BE2C (cell line): ENCODE results near the gene CCDC187.

ENCODE experiments used
- DNase-seq: peaks from one replicate; pipeline ENCODE4 v3.0.0-alpha.2; 2020
- H3K27me3 ChIP-seq: fragments of 250-450 bp; sonication (Bioruptor Pico); 2 replicates; pipeline ENCODE4 v1.5.1; 2020; ENCODE audit warnings: mild to moderate bottlenecking
- H3K36me3 ChIP-seq: fragments of 250-450 bp; sonication (Bioruptor Pico); 2 replicates; pipeline ENCODE4 v1.5.1; 2020; ENCODE audit warnings: mild to moderate bottlenecking
- H3K4me1 ChIP-seq: fragments of 250-450 bp; sonication (Bioruptor Pico); 2 replicates; pipeline ENCODE4 v1.5.1; 2020
- H3K4me3 ChIP-seq: 2 replicates; pipeline ENCODE4 v1.5.1; 2011; ENCODE audit warnings: low read depth, low read length
- H3K9me3 ChIP-seq: fragments of 250-450 bp; sonication (Bioruptor Pico); 2 replicates; pipeline ENCODE4 v1.5.1; 2020
- CTCF ChIP-seq: IDR thresholded peaks from 2 replicates; pipeline ENCODE4 v1.5.1; 2012; ENCODE audit warnings: mild to moderate bottlenecking, low read depth, low read length

The CCDC187 gene

GRCh38 chr9:136274786-136275654, 28.9 kb downstream of the CCDC187 start:
- H3K4me1 ChIP-seq, result no peaks in the 10 kb centered on the region
- no peaks in the 10 kb centered on the region for H3K36me3 ChIP-seq
- no peak overlapping the region for H3K4me3 ChIP-seq
- no peak for TF ChIP-seq CTCF
- H3K27me3 ChIP-seq, result no peaks in the 10 kb centered on the region; the same call in 1 of the 2 replicates
- no peaks in the 10 kb centered on the region for H3K9me3 ChIP-seq
- no peak for DNase-seq

GRCh38 chr9:136273921-136274785, 29.7 kb downstream of the CCDC187 start:
- DNase-seq, result no peak
- TF ChIP-seq CTCF, result no peak
- no peaks in the 10 kb centered on the region for H3K9me3 ChIP-seq
- no peaks in the 10 kb centered on the region for H3K4me1 ChIP-seq
- no peaks in the 10 kb centered on the region for H3K36me3 ChIP-seq
- no peaks in the 10 kb centered on the region; the same call in 1 of the 2 replicates for H3K27me3 ChIP-seq
- H3K4me3 ChIP-seq, result no peak overlapping the region

- TF ChIP-seq CTCF, result no peak
- no peaks in the 10 kb centered on the region for H3K9me3 ChIP-seq
- no peaks in the 10 kb centered on the region for H3K36me3 ChIP-seq
- DNase-seq, result no peak
- no peaks in the 10 kb centered on the region for H3K4me1 ChIP-seq
- no peaks in the 10 kb centered on the region; the same call in 1 of the 2 replicates for H3K27me3 ChIP-seq
- H3K4me3 ChIP-seq, result no peak overlapping the region
Measured at GRCh38 chr9:136273244-136273865, 30.5 kb downstream of the CCDC187 start.

- Histone ChIP-seq H3K4me3 (no peak overlapping the region), H3K27me3 (no peaks in the 10 kb centered on the region), H3K9me3 (no peaks in the 10 kb centered on the region), H3K36me3 (no peaks in the 10 kb centered on the region), H3K4me1 (peaks cover 8% of the 10 kb centered on the region)
- TF ChIP-seq CTCF, result no peak
- DNase-seq, result no peak
Measured at GRCh38 chr9:136270173-136270705, 33.7 kb downstream of the CCDC187 start.

- TF ChIP-seq CTCF, result no peak
- H3K9me3 ChIP-seq, result no peaks in the 10 kb centered on the region
- no peak overlapping the region for H3K4me3 ChIP-seq
- no peaks in the 10 kb centered on the region for H3K27me3 ChIP-seq
- DNase-seq, result no peak
- H3K36me3 ChIP-seq, result no peaks in the 10 kb centered on the region
- H3K4me1 ChIP-seq, result peaks cover 8% of the 10 kb centered on the region
Measured at GRCh38 chr9:136268735-136269134, 35.2 kb downstream of the CCDC187 start.
